ENCODE data around the gene PRR13.
A peak's percentile ranks its signal among the peaks of the same experiment; 100 is the strongest.
"Not testable (repeated sequence)": the region's sequence is repeated elsewhere in the genome, so short reads cannot be mapped to it uniquely, and the experiment has no call there.

Gene PRR13

GRCh38 chr12:53474819-53475218 lies 33.3 kb downstream of the PRR13 start:
- H3K4me1 ChIP-seq (ENCODE audit: insufficient read depth, low read length): peaks cover 10% of the 10 kb centered on the region; the same call in 1 of the 2 replicates
- peaks cover 99% of the 10 kb centered on the region for H3K36me3 ChIP-seq (ENCODE audit: insufficient read depth, low read length)
- no peak overlapping the region for H3K9ac ChIP-seq (ENCODE audit: low read depth, low read length)
- 92% methylated on average over 13 of the region's 13 CpGs for WGBS
- H3K4me3 ChIP-seq (ENCODE audit: low read length): no peak overlapping the region
- H3K9me3 ChIP-seq (ENCODE audit: insufficient read depth, low read depth, low read length): no peaks in the 10 kb centered on the region
- H3K27me3 ChIP-seq (ENCODE audit: insufficient read depth, low read length): no peaks in the 10 kb centered on the region
- no peak overlapping the region for H3K27ac ChIP-seq (ENCODE audit: low read depth, low read length)

- Histone ChIP-seq H3K9me3 (ENCODE audit: insufficient read depth, low read depth, low read length) (no peaks in the 10 kb centered on the region), H3K4me3 (ENCODE audit: low read length) (no peak overlapping the region), H3K4me1 (ENCODE audit: insufficient read depth, low read length) (peaks cover 17% of the 10 kb centered on the region; the same call in 1 of the 2 replicates), H3K36me3 (ENCODE audit: insufficient read depth, low read length) (peaks cover 98% of the 10 kb centered on the region), H3K9ac (ENCODE audit: low read depth, low read length) (no peak overlapping the region), H3K27me3 (ENCODE audit: insufficient read depth, low read length) (no peaks in the 10 kb centered on the region), H3K27ac (ENCODE audit: low read depth, low read length) (no peak overlapping the region)
- WGBS: 74% methylated on average over 2 of the region's 2 CpGs
Observed at GRCh38 chr12:53476769-53477209, 35.3 kb downstream of the PRR13 start.

GRCh38 chr12:53478865-53479264 lies 37.3 kb downstream of the PRR13 start:
- no peak overlapping the region for H3K4me3 ChIP-seq (ENCODE audit: low read length)
- H3K9ac ChIP-seq (ENCODE audit: low read depth, low read length): no peak overlapping the region
- H3K27me3 ChIP-seq (ENCODE audit: insufficient read depth, low read length): no peaks in the 10 kb centered on the region
- 86% methylated on average over 1 of the region's 1 CpG for WGBS
- H3K27ac ChIP-seq (ENCODE audit: low read depth, low read length): 0 out of 2 replicates have a peak overlapping the region, but pooled peaks have one; percentile 7
- H3K36me3 ChIP-seq (ENCODE audit: insufficient read depth, low read length): peaks cover 98% of the 10 kb centered on the region
- peaks cover 17% of the 10 kb centered on the region; the same call in 1 of the 2 replicates for H3K4me1 ChIP-seq (ENCODE audit: insufficient read depth, low read length)
- no peaks in the 10 kb centered on the region for H3K9me3 ChIP-seq (ENCODE audit: insufficient read depth, low read depth, low read length)

- WGBS: 95% methylated on average over 4 of the region's 5 CpGs
- Histone ChIP-seq H3K4me1 (ENCODE audit: insufficient read depth, low read length) (peaks cover 17% of the 10 kb centered on the region; the same call in 1 of the 2 replicates), H3K9ac (ENCODE audit: low read depth, low read length) (no peak overlapping the region), H3K27me3 (ENCODE audit: insufficient read depth, low read length) (no peaks in the 10 kb centered on the region), H3K9me3 (ENCODE audit: insufficient read depth, low read depth, low read length) (no peaks in the 10 kb centered on the region), H3K4me3 (ENCODE audit: low read length) (no peak overlapping the region), H3K27ac (ENCODE audit: low read depth, low read length) (0 out of 2 replicates have a peak overlapping the region, but pooled peaks have one; percentile 7), H3K36me3 (ENCODE audit: insufficient read depth, low read length) (peaks cover 97% of the 10 kb centered on the region)
Observed at GRCh38 chr12:53479331-53479730, 37.8 kb downstream of the PRR13 start.

- Histone ChIP-seq H3K27ac (ENCODE audit: low read depth, low read length) (no peak overlapping the region), H3K4me1 (ENCODE audit: insufficient read depth, low read length) (peaks cover 17% of the 10 kb centered on the region; the same call in 1 of the 2 replicates), H3K36me3 (ENCODE audit: insufficient read depth, low read length) (peaks cover 96% of the 10 kb centered on the region), H3K9ac (ENCODE audit: low read depth, low read length) (no peak overlapping the region), H3K9me3 (ENCODE audit: insufficient read depth, low read depth, low read length) (no peaks in the 10 kb centered on the region), H3K27me3 (ENCODE audit: insufficient read depth, low read length) (no peaks in the 10 kb centered on the region), H3K4me3 (ENCODE audit: low read length) (no peak overlapping the region)
- 95% methylated on average over 7 of the region's 12 CpGs for WGBS
Observed at GRCh38 chr12:53480491-53481442, 39.2 kb downstream of the PRR13 start.

GRCh38 chr12:53481458-53481857 lies 39.9 kb downstream of the PRR13 start:
- H3K4me1 ChIP-seq (ENCODE audit: insufficient read depth, low read length): peaks cover 14% of the 10 kb centered on the region; the same call in 1 of the 2 replicates
- H3K36me3 ChIP-seq (ENCODE audit: insufficient read depth, low read length): peaks cover 96% of the 10 kb centered on the region
- H3K4me3 ChIP-seq (ENCODE audit: low read length); H3K9me3 ChIP-seq (ENCODE audit: insufficient read depth, low read depth, low read length); H3K9ac ChIP-seq (ENCODE audit: low read depth, low read length); H3K27me3 ChIP-seq (ENCODE audit: insufficient read depth, low read length): not testable (repeated sequence)
- WGBS: 92% methylated on average over 6 of the region's 6 CpGs
- peak overlapping the region; percentile 27; the same call in 1 of the 2 replicates for H3K27ac ChIP-seq (ENCODE audit: low read depth, low read length)

GRCh38 chr12:53481939-53482586 lies 40.5 kb downstream of the PRR13 start:
- Histone ChIP-seq H3K27ac (ENCODE audit: low read depth, low read length) (peak overlapping the region; percentile 53; the same call in 1 of the 2 replicates), H3K27me3 (ENCODE audit: insufficient read depth, low read length) (no peaks in the 10 kb centered on the region), H3K9ac (ENCODE audit: low read depth, low read length) (no peak overlapping the region), H3K4me3 (ENCODE audit: low read length) (no peak overlapping the region), H3K9me3 (ENCODE audit: insufficient read depth, low read depth, low read length) (no peaks in the 10 kb centered on the region), H3K4me1 (ENCODE audit: insufficient read depth, low read length) (peaks cover 11% of the 10 kb centered on the region; the same call in 1 of the 2 replicates), H3K36me3 (ENCODE audit: insufficient read depth, low read length) (peaks cover 94% of the 10 kb centered on the region)
- 87% methylated on average over 9 of the region's 9 CpGs for WGBS

GRCh38 chr12:53482626-53483168 lies 41.2 kb downstream of the PRR13 start:
- H3K27ac ChIP-seq (ENCODE audit: low read depth, low read length): peak overlapping the region; percentile 53; the same call in 1 of the 2 replicates
- WGBS: 93% methylated on average over 18 of the region's 18 CpGs
- peaks cover 11% of the 10 kb centered on the region; the same call in 1 of the 2 replicates for H3K4me1 ChIP-seq (ENCODE audit: insufficient read depth, low read length)
- no peaks in the 10 kb centered on the region for H3K9me3 ChIP-seq (ENCODE audit: insufficient read depth, low read depth, low read length)
- H3K9ac ChIP-seq (ENCODE audit: low read depth, low read length): no peak overlapping the region
- no peak overlapping the region for H3K4me3 ChIP-seq (ENCODE audit: low read length)
- no peaks in the 10 kb centered on the region for H3K27me3 ChIP-seq (ENCODE audit: insufficient read depth, low read length)
- peaks cover 89% of the 10 kb centered on the region for H3K36me3 ChIP-seq (ENCODE audit: insufficient read depth, low read length)

GRCh38 chr12:53483225-53483978 lies 41.9 kb downstream of the PRR13 start:
- H3K9ac ChIP-seq (ENCODE audit: low read depth, low read length): no peak overlapping the region
- H3K4me1 ChIP-seq (ENCODE audit: insufficient read depth, low read length): peaks cover 11% of the 10 kb centered on the region; the same call in 1 of the 2 replicates
- WGBS: 84% methylated on average over 9 of the region's 9 CpGs
- no peaks in the 10 kb centered on the region for H3K27me3 ChIP-seq (ENCODE audit: insufficient read depth, low read length)
- peaks cover 82% of the 10 kb centered on the region for H3K36me3 ChIP-seq (ENCODE audit: insufficient read depth, low read length)
- peak overlapping the region; percentile 53; the same call in 1 of the 2 replicates for H3K27ac ChIP-seq (ENCODE audit: low read depth, low read length)
- no peak overlapping the region for H3K4me3 ChIP-seq (ENCODE audit: low read length)
- no peaks in the 10 kb centered on the region for H3K9me3 ChIP-seq (ENCODE audit: insufficient read depth, low read depth, low read length)

GRCh38 chr12:53483979-53484377 lies 42.4 kb downstream of the PRR13 start:
- no peaks in the 10 kb centered on the region for H3K27me3 ChIP-seq (ENCODE audit: insufficient read depth, low read length)
- peaks cover 11% of the 10 kb centered on the region; the same call in 1 of the 2 replicates for H3K4me1 ChIP-seq (ENCODE audit: insufficient read depth, low read length)
- H3K27ac ChIP-seq (ENCODE audit: low read depth, low read length): no peak overlapping the region; the same call in 1 of the 2 replicates
- H3K9me3 ChIP-seq (ENCODE audit: insufficient read depth, low read depth, low read length): no peaks in the 10 kb centered on the region
- WGBS: 92% methylated on average over 4 of the region's 4 CpGs
- H3K9ac ChIP-seq (ENCODE audit: low read depth, low read length): no peak overlapping the region
- H3K36me3 ChIP-seq (ENCODE audit: insufficient read depth, low read length): peaks cover 76% of the 10 kb centered on the region
- H3K4me3 ChIP-seq (ENCODE audit: low read length): no peak overlapping the region
